Naive thymus-derived CD4-positive, alpha-beta T cell (primary cell): ENCODE results near the gene RO60. TPM values are rescaled to one million over a fixed set of nuclear protein-coding genes. Genes with fewer than 3 reads are reported as not detected.
A peak's percentile ranks its signal among the peaks of the same experiment; 100 is the strongest.
"Not testable (repeated sequence)": the region's sequence is repeated elsewhere in the genome, so short reads cannot be mapped to it uniquely, and the experiment has no call there.

ENCODE experiments used
- ATAC-seq: fragments of 150-1000 bp; cut with Tn5 transposase; 2 replicates; pipeline ENCODE4 v1.10.0; 2021; ENCODE audit warnings: mild to moderate bottlenecking, moderate library complexity
- CTCF ChIA-PET: fragments of 350-600 bp; sonication (Branson Sonifier 250); formaldehyde crosslinking; loops from one replicate; lab custom pipeline; 2021; ENCODE audit warnings: antibody characterized with exemption; lab: Charles Lee
- POLR2A ChIA-PET: fragments of 350-600 bp; sonication (Branson Sonifier 250); formaldehyde crosslinking; loops from one replicate; lab custom pipeline; 2021; ENCODE audit warnings: antibody characterized with exemption, inconsistent platforms; lab: Charles Lee
- DNase-seq, 9 donors: peaks; one replicate each; pipeline versions ENCODE4 v3.0.0 to v3.0.0-alpha.2; 2020 to 2022; ENCODE audit warnings: mixed read lengths in 1 of 9
- H3K27ac ChIP-seq: one replicate; pipeline ENCODE4 v1.7.0; 2013; ENCODE audit warnings: mild to moderate bottlenecking, low read depth, low read length, moderate library complexity
- H3K27me3 ChIP-seq, 2 donors: one replicate each; pipeline ENCODE4 v1.7.0; 2013; ENCODE audit warnings: low read length in 2 of 2, mild to moderate bottlenecking in 2 of 2, moderate library complexity in 2 of 2; ENCODE audit not compliant: control insufficient read depth in 2 of 2, insufficient read depth in 2 of 2
- H3K36me3 ChIP-seq, 3 experiments: 1 replicate in 2 of 3; 2 replicates in 1 of 3; pipeline ENCODE4 v1.7.0; 2013; ENCODE audit warnings: low read length in 3 of 3, mild to moderate bottlenecking in 3 of 3, moderate library complexity in 1 of 3; ENCODE audit not compliant: insufficient read depth in 3 of 3, control insufficient read depth in 2 of 3
- H3K4me1 ChIP-seq, 2 donors: one replicate each; pipeline ENCODE4 v1.7.0; 2013; ENCODE audit warnings: low read length in 2 of 2, mild to moderate bottlenecking in 2 of 2, moderate library complexity in 1 of 2; ENCODE audit not compliant: control insufficient read depth in 2 of 2, insufficient read depth in 2 of 2
- H3K4me3 ChIP-seq: 2 replicates; pipeline ENCODE4 v1.7.0; 2013; ENCODE audit warnings: mild to moderate bottlenecking, low read length
- H3K9me3 ChIP-seq, 3 experiments: 1 replicate in 2 of 3; 2 replicates in 1 of 3; pipeline ENCODE4 v1.7.0; 2013; ENCODE audit warnings: low read length in 3 of 3; ENCODE audit not compliant: control insufficient read depth in 2 of 3
- H3K27ac Mint-ChIP-seq, 9 donors: one replicate each; pipeline ENCODE4 v1.8.0; 2020 to 2022; ENCODE audit warnings: mixed read lengths in 9 of 9, mild to moderate bottlenecking in 8 of 9, moderate library complexity in 5 of 9, inconsistent platforms in 2 of 9
- H3K27me3 Mint-ChIP-seq, 5 donors: one replicate each; pipeline ENCODE4 v1.8.0; 2021 to 2022; ENCODE audit warnings: mixed read lengths in 5 of 5, mild to moderate bottlenecking in 1 of 5
- H3K36me3 Mint-ChIP-seq, 5 donors: one replicate each; pipeline ENCODE4 v1.8.0; 2020 to 2022; ENCODE audit warnings: mixed read lengths in 5 of 5, mild to moderate bottlenecking in 3 of 5, inconsistent platforms in 1 of 5
- H3K4me1 Mint-ChIP-seq, 7 donors: one replicate each; pipeline ENCODE4 v1.8.0; 2020 to 2022; ENCODE audit warnings: mixed read lengths in 7 of 7, mild to moderate bottlenecking in 3 of 7, inconsistent platforms in 1 of 7
- H3K4me3 Mint-ChIP-seq, 10 donors: one replicate each; pipeline ENCODE4 v1.8.0; 2020 to 2022; ENCODE audit warnings: mild to moderate bottlenecking in 10 of 10, mixed read lengths in 10 of 10, moderate library complexity in 6 of 10, inconsistent platforms in 2 of 10
- H3K9me3 Mint-ChIP-seq, 11 donors: one replicate each; pipeline ENCODE4 v1.8.0; 2020 to 2022; ENCODE audit warnings: mixed read lengths in 11 of 11, mild to moderate bottlenecking in 4 of 11, inconsistent platforms in 1 of 11, moderate library complexity in 1 of 11
- intact Hi-C, 2 donors: fragments of 100-400 bp; cut with micrococcal nuclease; formaldehyde crosslinking; loops; one replicate each; pipeline ENCODE4 v1.15.1; 2023
- polyA plus RNA-seq, 2 donors: library from polyadenylated mRNA; unstranded; fragments of 300-500 nt; fragmentation: Illumina TruSeq; gene quantifications; one replicate each; pipeline ENCODE4 v1.2.3, GENCODE V29; 2021
- total RNA-seq, 6 experiments: library from RNA in 5 of 6; stranded (reverse) in 5 of 6; gene quantifications; 1 replicate in 5 of 6; 2 replicates in 1 of 6; pipeline ENCODE4 v1.2.3 and lab custom pipeline; 2021 to 2026

Gene RO60
- total and polyA plus RNA-seq, 7 experiments from 2014 or later = 49.8 to 109 (median 67.6) TPM

GRCh38 chr1:193036337-193037047 lies 22.9 kb upstream of the RO60 start:
- H3K27me3 ChIP-seq = no peaks in the 10 kb centered on the region
- no peak overlapping the region for H3K4me3 ChIP-seq
- intact Hi-C loops = no loop called here
- peaks cover 0 to 47% (median 23%) of the 10 kb centered on the region in 5 donors for H3K36me3 Mint-ChIP-seq
- H3K27me3 Mint-ChIP-seq = no peaks in the 10 kb centered on the region
- ATAC-seq (no peak), DNase-seq (no peak)
- no peaks in the 10 kb centered on the region for H3K9me3 ChIP-seq
- H3K4me1 Mint-ChIP-seq = peaks cover 17 to 63% (median 57%) of the 10 kb centered on the region in 7 donors
- ChIA-PET CTCF (no interaction called here), POLR2A (no interaction called here)
- peaks cover 0 to 1% (median 0%) of the 10 kb centered on the region in 11 donors for H3K9me3 Mint-ChIP-seq
- H3K4me1 ChIP-seq = no peaks in the 10 kb centered on the region
- peak overlapping the region in 1 of 10 donors; percentile 22 for H3K4me3 Mint-ChIP-seq
- H3K27ac ChIP-seq = no peak overlapping the region
- no peaks in the 10 kb centered on the region for H3K36me3 ChIP-seq
- peak overlapping the region in 1 of 9 donors; percentile 20 for H3K27ac Mint-ChIP-seq

GRCh38 chr1:193040011-193040410 lies 19.4 kb upstream of the RO60 start:
- H3K27me3 Mint-ChIP-seq = no peaks in the 10 kb centered on the region
- peaks cover 19 to 59% (median 51%) of the 10 kb centered on the region in 7 donors for H3K4me1 Mint-ChIP-seq
- Histone ChIP-seq H3K4me1 (no peaks in the 10 kb centered on the region), H3K27me3 (no peaks in the 10 kb centered on the region), H3K4me3 (no peak overlapping the region), H3K36me3 (no peaks in the 10 kb centered on the region), H3K27ac (no peak overlapping the region), H3K9me3 (no peaks in the 10 kb centered on the region)
- DNase-seq = no peak
- POLR2A ChIA-PET = no interaction called here
- H3K36me3 Mint-ChIP-seq = peaks cover 0 to 56% (median 30%) of the 10 kb centered on the region in 5 donors
- no peak for ATAC-seq
- intact Hi-C loops = no loop called here
- peaks cover 0 to 1% (median 0%) of the 10 kb centered on the region in 11 donors for H3K9me3 Mint-ChIP-seq
- CTCF ChIA-PET = no interaction called here
- no peak overlapping the region for H3K27ac Mint-ChIP-seq
- H3K4me3 Mint-ChIP-seq = no peak overlapping the region

GRCh38 chr1:193042766-193043691 lies 16.4 kb upstream of the RO60 start:
- H3K27ac ChIP-seq = no peak overlapping the region
- H3K36me3 ChIP-seq = peaks cover 0 to 1% (median 0%) of the 10 kb centered on the region in 3 experiments
- peaks cover 0 to 37% (median 31%) of the 10 kb centered on the region in 5 donors for H3K36me3 Mint-ChIP-seq
- ATAC-seq = no peak
- peak overlapping the region in 5 of 9 donors; percentile 3 to 74 (median 36) for H3K27ac Mint-ChIP-seq
- no peak overlapping the region for H3K4me3 ChIP-seq
- peaks cover 0 to 1% (median 0%) of the 10 kb centered on the region in 11 donors for H3K9me3 Mint-ChIP-seq
- intact Hi-C loops = no loop called here
- no peaks in the 10 kb centered on the region for H3K4me1 ChIP-seq
- H3K4me3 Mint-ChIP-seq = no peak overlapping the region
- POLR2A ChIA-PET = no interaction called here
- no peaks in the 10 kb centered on the region for H3K27me3 ChIP-seq
- peaks cover 9 to 31% (median 23%) of the 10 kb centered on the region in 7 donors for H3K4me1 Mint-ChIP-seq
- CTCF ChIA-PET = no interaction called here
- no peaks in the 10 kb centered on the region for H3K9me3 ChIP-seq
- no peak for DNase-seq
- H3K27me3 Mint-ChIP-seq = no peaks in the 10 kb centered on the region

GRCh38 chr1:193048913-193049312 lies 10.5 kb upstream of the RO60 start:
- DNase-seq, H3K27me3 Mint-ChIP-seq, H3K27me3 ChIP-seq, H3K4me1 ChIP-seq, H3K4me3 ChIP-seq, intact Hi-C loops, H3K9me3 Mint-ChIP-seq, H3K4me3 Mint-ChIP-seq, ATAC-seq, H3K27ac Mint-ChIP-seq, H3K9me3 ChIP-seq, H3K27ac ChIP-seq: not testable (repeated sequence)
- POLR2A ChIA-PET = interaction anchor here (3.1 kb wide), 1 partner anchor 10 kb away, joined by 8 read pairs; the partner anchor contains the start of genes RO60 and UCHL5
- Mint-ChIP-seq H3K36me3 (peaks cover 4 to 18% (median 15%) of the 10 kb centered on the region in 5 donors), H3K4me1 (peaks cover 8 to 28% (median 19%) of the 10 kb centered on the region in 7 donors)
- CTCF ChIA-PET = interaction anchor here (0.6 kb wide), 2 partner anchors 9 to 17 kb away, joined by 3 read pairs; no protein-coding TSS in a partner anchor
- peaks cover 0 to 19% (median 6%) of the 10 kb centered on the region in 3 experiments for H3K36me3 ChIP-seq

GRCh38 chr1:193054169-193054675 lies 5.2 kb upstream of the RO60 start:
- intact Hi-C loops = loop anchor here in 1 of 2 donors (10.0 kb wide), 1 partner anchor 361 kb away; no protein-coding TSS in a partner anchor
- POLR2A ChIA-PET = no interaction called here
- no peak overlapping the region for H3K27ac Mint-ChIP-seq

More at GRCh38 chr1:193054169-193054675, 5.2 kb upstream of the RO60 start:
- Histone ChIP-seq H3K4me3 (no peak overlapping the region), H3K4me1 (peaks cover 10 to 18% of the 10 kb centered on the region in 2 donors), H3K27ac (no peak overlapping the region), H3K9me3 (no peaks in the 10 kb centered on the region), H3K36me3 (peaks cover 0 to 6% (median 6%) of the 10 kb centered on the region in 3 experiments), H3K27me3 (no peaks in the 10 kb centered on the region)
- ATAC-seq = no peak
- no peak overlapping the region for H3K4me3 Mint-ChIP-seq
- CTCF ChIA-PET = no interaction called here
- H3K27me3 Mint-ChIP-seq = no peaks in the 10 kb centered on the region
- H3K4me1 Mint-ChIP-seq = peaks cover 32 to 56% (median 52%) of the 10 kb centered on the region in 7 donors
- peaks cover 0 to 13% (median 0%) of the 10 kb centered on the region in 5 donors for H3K36me3 Mint-ChIP-seq
- H3K9me3 Mint-ChIP-seq = no peaks in the 10 kb centered on the region
- no peak for DNase-seq
